GM12892 (cell line): ENCODE data around the gene PRICKLE2.

Source experiments
- POLR2A ChIP-seq: IDR thresholded peaks from 2 replicates; pipeline ENCODE4 v1.6.1; 2011; ENCODE audit warnings: low read depth, low read length, control low read depth
- TAF1 ChIP-seq: IDR thresholded peaks from 2 replicates; pipeline ENCODE4 v1.6.1; 2011; ENCODE audit warnings: low read depth, mild to moderate bottlenecking, control low read depth, low read length, borderline replicate concordance

GRCh38 chr3:64272842-64273241 lies 47.6 kb upstream of the PRICKLE2 start:
- no peak for TF ChIP-seq POLR2A
- TF ChIP-seq TAF1, result no peak
